Smooth muscle cell (in vitro differentiated cells): ENCODE results near the gene CFL2. TPM values are rescaled to one million over a fixed set of nuclear protein-coding genes. Genes with fewer than 3 reads are reported as not detected.

Experiments used
- polyA plus RNA-seq: library from polyadenylated mRNA; unstranded; fragments of >200 nt; fragmentation: Nextera tagmentation; extraction: Ambion mirVana; gene quantifications from 2 replicates; pipeline ENCODE4 v1.2.1, GENCODE V29; 2016
- small RNA-seq: library from RNA; depleted of rRNA; stranded (forward); fragments of <200 nt; gene quantifications from one replicate; pipeline ENCODE3, GENCODE V24; 2014
- total RNA-seq: library from RNA; depleted of rRNA; stranded (reverse); fragments of >200 nt; gene quantifications from 2 replicates; pipeline ENCODE4 v1.2.3, GENCODE V29; 2014

Gene CFL2
- total and polyA plus RNA-seq, 2 experiments from 2014 or later: 64.5 to 71.7 TPM

Small RNAs within 50 kb of the gene (small RNA-seq; reads per million reads assigned to genes)
- gene RNU6-1261P: not detected

Other genes starting within 250 kb of the CFL2 start
- gene EAPP, start 174.9 kb downstream of the CFL2 start, total RNA-seq: 45.6 and 50.3 TPM in 2 replicates
- 42.3 and 43.1 TPM in 2 replicates for gene EAPP, start 174.9 kb downstream of the CFL2 start, polyA plus RNA-seq
- gene SNX6, start 84.4 kb downstream of the CFL2 start, total RNA-seq: 192 and 210 TPM in 2 replicates
- gene SNX6, start 84.4 kb downstream of the CFL2 start, polyA plus RNA-seq: 55.7 and 61.1 TPM in 2 replicates
- gene BAZ1A, start 160.8 kb upstream of the CFL2 start, total RNA-seq: 21.7 and 31.9 TPM in 2 replicates
- 12.4 and 16.5 TPM in 2 replicates for gene BAZ1A, start 160.8 kb upstream of the CFL2 start, polyA plus RNA-seq